ENCODE data around the gene ATF6. TPM values are rescaled to one million over a fixed set of nuclear protein-coding genes. Genes with fewer than 3 reads are reported as not detected.

The ATF6 gene
- total RNA-seq, 2 donors from 2014 or later: 14.4 to 19.8 TPM

DNA sequence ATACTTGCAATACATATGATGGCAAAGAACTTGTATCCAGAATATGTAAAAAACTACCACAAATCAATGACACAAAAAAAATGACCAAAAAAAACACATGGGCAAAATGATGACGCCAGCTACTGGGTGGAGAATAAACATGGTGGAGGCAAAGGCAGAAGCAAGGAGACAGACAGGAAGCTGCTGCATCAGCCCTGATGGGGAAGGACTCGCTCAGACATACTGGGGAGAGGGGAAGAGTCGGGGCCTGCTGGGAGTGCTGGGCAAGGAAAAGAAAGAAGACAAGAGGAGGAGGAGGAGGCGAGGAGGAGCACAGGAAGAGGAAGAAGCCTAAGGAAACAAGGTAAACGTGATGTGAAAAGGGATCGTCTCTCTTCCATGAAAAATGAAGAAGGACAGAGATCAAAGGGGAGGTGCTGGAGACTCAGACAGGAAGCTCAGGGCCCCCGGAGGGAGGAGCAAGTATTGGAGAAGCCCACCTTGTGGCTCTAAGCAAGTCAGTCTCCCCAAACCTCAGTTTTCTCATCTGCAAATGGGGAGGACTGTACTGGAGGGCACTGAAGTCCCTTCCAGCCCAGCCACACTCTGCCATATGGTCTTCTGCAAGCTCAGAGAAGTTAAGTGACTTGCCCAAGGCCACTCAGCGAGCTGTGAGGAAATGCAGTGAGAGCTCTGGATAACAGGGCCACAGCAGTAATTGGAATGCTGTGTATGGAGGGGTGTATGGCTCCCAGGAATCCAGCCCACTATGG, 233.4 kb downstream of the ATF6 start:
- Histone ChIP-seq H3K9me3 (ENCODE audit: control insufficient read depth, low read length) (no peaks in the 10 kb centered on the region), H3K9ac (ENCODE audit: extremely low read depth, low read length, poor library complexity, severe bottlenecking) (no peak overlapping the region), H3K4me1 (ENCODE audit: control insufficient read depth, insufficient read depth, low read length) (no peaks in the 10 kb centered on the region), H3K27ac (ENCODE audit: low read depth, low read length) (no peak overlapping the region), H3K36me3 (ENCODE audit: control insufficient read depth, insufficient read depth, low read length) (no peaks in the 10 kb centered on the region), H3K27me3 (ENCODE audit: control insufficient read depth, insufficient read depth, low read length, poor library complexity, severe bottlenecking) (no peaks in the 10 kb centered on the region), H3K4me3 (ENCODE audit: low read length) (no peak overlapping the region)
- TF ChIP-seq, protein P1, sequence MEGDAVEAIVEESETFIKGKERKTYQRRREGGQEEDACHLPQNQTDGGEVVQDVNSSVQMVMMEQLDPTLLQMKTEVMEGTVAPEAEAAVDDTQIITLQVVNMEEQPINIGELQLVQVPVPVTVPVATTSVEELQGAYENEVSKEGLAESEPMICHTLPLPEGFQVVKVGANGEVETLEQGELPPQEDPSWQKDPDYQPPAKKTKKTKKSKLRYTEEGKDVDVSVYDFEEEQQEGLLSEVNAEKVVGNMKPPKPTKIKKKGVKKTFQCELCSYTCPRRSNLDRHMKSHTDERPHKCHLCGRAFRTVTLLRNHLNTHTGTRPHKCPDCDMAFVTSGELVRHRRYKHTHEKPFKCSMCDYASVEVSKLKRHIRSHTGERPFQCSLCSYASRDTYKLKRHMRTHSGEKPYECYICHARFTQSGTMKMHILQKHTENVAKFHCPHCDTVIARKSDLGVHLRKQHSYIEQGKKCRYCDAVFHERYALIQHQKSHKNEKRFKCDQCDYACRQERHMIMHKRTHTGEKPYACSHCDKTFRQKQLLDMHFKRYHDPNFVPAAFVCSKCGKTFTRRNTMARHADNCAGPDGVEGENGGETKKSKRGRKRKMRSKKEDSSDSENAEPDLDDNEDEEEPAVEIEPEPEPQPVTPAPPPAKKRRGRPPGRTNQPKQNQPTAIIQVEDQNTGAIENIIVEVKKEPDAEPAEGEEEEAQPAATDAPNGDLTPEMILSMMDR (conservative IDR thresholded peaks at IDR 0.05): no peak
- no peak overlapping the region for H3K4me3 Mint-ChIP-seq
- no peak overlapping the region for H3K27ac Mint-ChIP-seq
- H3K27me3 Mint-ChIP-seq (ENCODE audit: insufficient read depth): no peaks in the 10 kb centered on the region
- H3K36me3 Mint-ChIP-seq (ENCODE audit: low read depth): no peaks in the 10 kb centered on the region
- WGBS, 2 experiments (ENCODE audit: insufficient coverage in 1 of 2, insufficient read length in 1 of 2): 87 to 93% methylated on average over 7 to 8 of the region's 8 CpGs
- no peak for DNase-seq
- H3K9me3 Mint-ChIP-seq: no peaks in the 10 kb centered on the region
- H3K4me1 Mint-ChIP-seq: no peaks in the 10 kb centered on the region

DNA sequence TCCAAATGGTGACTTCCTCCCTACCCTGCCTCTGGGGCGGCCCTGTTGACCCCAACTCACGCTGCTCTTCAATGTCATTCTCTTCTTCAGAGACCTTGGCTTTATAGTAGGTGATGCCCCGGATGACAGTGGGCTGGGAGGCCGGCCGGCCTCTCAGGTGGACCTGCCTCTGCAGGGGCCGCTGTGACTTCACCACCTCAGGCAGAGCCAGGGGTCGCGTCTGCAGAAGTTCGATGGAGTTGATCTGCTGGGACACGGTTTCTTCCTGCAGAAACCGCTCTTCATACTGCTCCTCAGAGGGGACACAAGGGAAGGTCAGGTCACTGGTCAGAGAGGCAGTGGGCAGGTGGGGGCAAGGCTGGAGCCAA, 233.9 kb downstream of the ATF6 start:
- no peaks in the 10 kb centered on the region for H3K36me3 ChIP-seq (ENCODE audit: control insufficient read depth, insufficient read depth, low read length)
- H3K9me3 ChIP-seq (ENCODE audit: control insufficient read depth, low read length): no peaks in the 10 kb centered on the region
- no peaks in the 10 kb centered on the region for H3K27me3 ChIP-seq (ENCODE audit: control insufficient read depth, insufficient read depth, low read length, poor library complexity, severe bottlenecking)
- H3K36me3 Mint-ChIP-seq (ENCODE audit: low read depth): no peaks in the 10 kb centered on the region
- H3K4me3 Mint-ChIP-seq: no peak overlapping the region
- no peaks in the 10 kb centered on the region for H3K4me1 ChIP-seq (ENCODE audit: control insufficient read depth, insufficient read depth, low read length)
- no peak overlapping the region for H3K9ac ChIP-seq (ENCODE audit: extremely low read depth, low read length, poor library complexity, severe bottlenecking)
- H3K27ac ChIP-seq (ENCODE audit: low read depth, low read length): no peak overlapping the region
- no peaks in the 10 kb centered on the region for H3K27me3 Mint-ChIP-seq (ENCODE audit: insufficient read depth)
- 92 to 100% methylated on average over 3 to 11 of the region's 11 CpGs for WGBS, 2 experiments (ENCODE audit: insufficient coverage in 1 of 2, insufficient read length in 1 of 2)
- no peaks in the 10 kb centered on the region for H3K9me3 Mint-ChIP-seq
- H3K4me1 Mint-ChIP-seq: no peaks in the 10 kb centered on the region
- TF ChIP-seq, protein P1 (conservative IDR thresholded peaks at IDR 0.05): no peak
- no peak overlapping the region for H3K4me3 ChIP-seq (ENCODE audit: low read length)
- DNase-seq: no peak
- H3K27ac Mint-ChIP-seq: no peak overlapping the region

DNA sequence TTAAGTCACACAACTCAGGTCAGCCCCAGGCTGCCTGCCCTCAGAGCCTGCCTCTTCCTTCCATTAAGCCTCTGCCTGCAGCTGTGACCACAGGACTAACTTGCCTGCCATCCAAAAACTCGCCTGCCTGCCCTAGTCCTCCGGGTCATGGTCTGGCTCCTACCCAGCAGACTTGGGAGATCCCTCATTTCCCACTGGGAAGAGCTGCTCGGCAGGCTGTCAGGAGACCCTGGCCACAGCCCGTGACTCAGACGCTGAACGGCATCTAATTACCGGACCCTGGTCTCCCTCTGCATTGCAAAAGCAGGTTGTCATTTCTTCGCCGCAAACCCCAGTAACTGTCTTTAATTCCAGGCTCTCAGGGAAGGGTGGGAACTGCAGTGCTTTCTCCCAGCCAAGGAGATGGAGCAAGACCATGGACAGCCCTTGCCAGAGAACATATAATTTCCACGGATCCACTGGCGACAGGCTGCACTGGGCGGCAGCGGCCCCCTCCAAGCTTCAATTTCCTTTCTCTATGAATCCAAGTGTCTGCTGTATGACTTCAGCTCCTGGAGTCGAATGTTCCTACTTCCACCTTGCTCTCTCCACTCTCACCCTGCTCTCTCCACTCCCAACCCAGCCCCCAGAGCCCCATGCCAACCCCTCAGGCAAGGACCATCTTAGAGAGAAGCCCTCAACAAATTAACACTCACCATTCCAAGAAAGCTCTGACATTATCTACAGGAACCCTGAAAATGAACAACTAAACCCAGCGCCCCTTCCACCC, 237.1 kb downstream of the ATF6 start:
- Histone ChIP-seq H3K9ac (ENCODE audit: extremely low read depth, low read length, poor library complexity, severe bottlenecking) (no peak overlapping the region), H3K9me3 (ENCODE audit: control insufficient read depth, low read length) (no peaks in the 10 kb centered on the region), H3K4me3 (ENCODE audit: low read length) (no peak overlapping the region), H3K27ac (ENCODE audit: low read depth, low read length) (no peak overlapping the region), H3K4me1 (ENCODE audit: control insufficient read depth, insufficient read depth, low read length) (no peaks in the 10 kb centered on the region), H3K27me3 (ENCODE audit: control insufficient read depth, insufficient read depth, low read length, poor library complexity, severe bottlenecking) (no peaks in the 10 kb centered on the region), H3K36me3 (ENCODE audit: control insufficient read depth, insufficient read depth, low read length) (no peaks in the 10 kb centered on the region)
- Mint-ChIP-seq H3K27me3 (ENCODE audit: insufficient read depth) (no peaks in the 10 kb centered on the region), H3K4me3 (no peak overlapping the region), H3K27ac (no peak overlapping the region), H3K9me3 (no peaks in the 10 kb centered on the region), H3K36me3 (ENCODE audit: low read depth) (no peaks in the 10 kb centered on the region), H3K4me1 (no peaks in the 10 kb centered on the region)
- TF ChIP-seq, protein P1 (conservative IDR thresholded peaks at IDR 0.05): no peak
- WGBS, 2 experiments (ENCODE audit: insufficient coverage in 1 of 2, insufficient read length in 1 of 2): 88% methylated on average over 12 to 15 of the region's 15 CpGs
- DNase-seq: peak; percentile 31
